ENCODE measurements around the gene TBK1. TPM values are rescaled to one million over a fixed set of nuclear protein-coding genes. Genes with fewer than 3 reads are reported as not detected.

TBK1 gene
- total RNA-seq, 1 donor from 2014 or later, result 19.2 TPM

- H3K9me3 Mint-ChIP-seq, result no peaks in the 10 kb centered on the region
- no peaks in the 10 kb centered on the region for H3K27me3 Mint-ChIP-seq
- H3K4me3 Mint-ChIP-seq, result no peak overlapping the region
- no peak for TF ChIP-seq CTCF (conservative IDR thresholded peaks at IDR 0.05)
- no peak for DNase-seq (ENCODE audit: extremely low spot score, unreplicated experiment)
- H3K4me1 Mint-ChIP-seq (ENCODE audit: unreplicated experiment), result no peaks in the 10 kb centered on the region
- peaks cover 28% of the 10 kb centered on the region for H3K36me3 Mint-ChIP-seq
- H3K27ac Mint-ChIP-seq, result no peak overlapping the region
These were observed 32.2 kb upstream of the TBK1 start for GRCh38 chr12:64419696-64420095.

- no peak for DNase-seq (ENCODE audit: extremely low spot score, unreplicated experiment)
- Mint-ChIP-seq H3K27me3 (no peaks in the 10 kb centered on the region), H3K4me3 (no peak overlapping the region), H3K4me1 (ENCODE audit: unreplicated experiment) (no peaks in the 10 kb centered on the region), H3K27ac (no peak overlapping the region), H3K36me3 (peaks cover 47% of the 10 kb centered on the region), H3K9me3 (no peaks in the 10 kb centered on the region)
- no peak for TF ChIP-seq CTCF (conservative IDR thresholded peaks at IDR 0.05)
These were observed 23.9 kb upstream of the TBK1 start for GRCh38 chr12:64427988-64428387.

- no peaks in the 10 kb centered on the region for H3K4me1 Mint-ChIP-seq (ENCODE audit: unreplicated experiment)
- H3K36me3 Mint-ChIP-seq, result peaks cover 54% of the 10 kb centered on the region
These were observed 23.0 kb upstream of the TBK1 start for GRCh38 chr12:64428956-64429355.

GRCh38 chr12:64430886-64431285, 21.0 kb upstream of the TBK1 start:
- Mint-ChIP-seq H3K36me3 (peaks cover 46% of the 10 kb centered on the region), H3K9me3 (no peaks in the 10 kb centered on the region), H3K27ac (no peak overlapping the region), H3K4me1 (ENCODE audit: unreplicated experiment) (no peaks in the 10 kb centered on the region), H3K4me3 (peak overlapping the region; percentile 24), H3K27me3 (no peaks in the 10 kb centered on the region)
- DNase-seq (ENCODE audit: extremely low spot score, unreplicated experiment), result no peak
- TF ChIP-seq CTCF (conservative IDR thresholded peaks at IDR 0.05), result no peak

More at GRCh38 chr12:64428956-64429355, 23.0 kb upstream of the TBK1 start:
- no peak for DNase-seq (ENCODE audit: extremely low spot score, unreplicated experiment)
- H3K9me3 Mint-ChIP-seq, result no peaks in the 10 kb centered on the region
- no peaks in the 10 kb centered on the region for H3K27me3 Mint-ChIP-seq
- H3K4me3 Mint-ChIP-seq, result no peak overlapping the region
- TF ChIP-seq CTCF (conservative IDR thresholded peaks at IDR 0.05), result no peak
- no peak overlapping the region for H3K27ac Mint-ChIP-seq

GRCh38 chr12:64431791-64432190, 20.1 kb upstream of the TBK1 start:
- no peak for TF ChIP-seq CTCF (conservative IDR thresholded peaks at IDR 0.05)
- no peaks in the 10 kb centered on the region for H3K9me3 Mint-ChIP-seq
- DNase-seq (ENCODE audit: extremely low spot score, unreplicated experiment), result no peak
- H3K4me1 Mint-ChIP-seq (ENCODE audit: unreplicated experiment), result no peaks in the 10 kb centered on the region
- no peaks in the 10 kb centered on the region for H3K27me3 Mint-ChIP-seq
- H3K4me3 Mint-ChIP-seq, result no peak overlapping the region
- H3K36me3 Mint-ChIP-seq, result peaks cover 48% of the 10 kb centered on the region
- no peak overlapping the region for H3K27ac Mint-ChIP-seq

- Mint-ChIP-seq H3K36me3 (peaks cover 52% of the 10 kb centered on the region), H3K27me3 (no peaks in the 10 kb centered on the region), H3K9me3 (no peaks in the 10 kb centered on the region), H3K4me1 (ENCODE audit: unreplicated experiment) (no peaks in the 10 kb centered on the region), H3K27ac (no peak overlapping the region), H3K4me3 (no peak overlapping the region)
- no peak for DNase-seq (ENCODE audit: extremely low spot score, unreplicated experiment)
- no peak for TF ChIP-seq CTCF (conservative IDR thresholded peaks at IDR 0.05)
These were observed 18.0 kb upstream of the TBK1 start for GRCh38 chr12:64433915-64434314.

Data from type B pancreatic cell (in vitro differentiated cells).